ENCODE results near the gene CDKAL1. TPM values are rescaled to one million over a fixed set of nuclear protein-coding genes. Genes with fewer than 3 reads are reported as not detected.
"Not testable (repeated sequence)": the region's sequence is repeated elsewhere in the genome, so short reads cannot be mapped to it uniquely, and the experiment has no call there.

Gene CDKAL1
- total and polyA plus RNA-seq, 11 donors, result 3.2 to 14.3 (median 9.3) TPM

- H3K27ac ChIP-seq, result no peak overlapping the region
- no peaks in the 10 kb centered on the region for H3K9me3 ChIP-seq
- no peaks in the 10 kb centered on the region for H3K27me3 ChIP-seq
- TF ChIP-seq POLR2A (IDR thresholded peaks at IDR 0.05), result no peak
- no peak for TF ChIP-seq CTCF (IDR thresholded peaks at IDR 0.05)
- peaks cover 0 to 22% (median 0%) of the 10 kb centered on the region in 9 donors for H3K36me3 ChIP-seq
- ATAC-seq, result no peak
- no peak for DNase-seq
- intact Hi-C loops (cut with DNase I), result no loop called here
- 93 to 98% (median 95%) methylated on average over 4 of the region's 4 CpGs for WGBS, 4 donors
- H3K4me1 ChIP-seq, result no peaks in the 10 kb centered on the region
- H3K4me3 ChIP-seq, result no peak overlapping the region
Observed at GRCh38 chr6:20582586-20583443, 48.6 kb downstream of the CDKAL1 start.

GRCh38 chr6:20583444-20583800, 49.2 kb downstream of the CDKAL1 start:
- Histone ChIP-seq H3K4me3 (no peak overlapping the region), H3K9me3 (no peaks in the 10 kb centered on the region), H3K36me3 (peaks cover 0 to 20% (median 0%) of the 10 kb centered on the region in 9 donors), H3K27ac (no peak overlapping the region), H3K4me1 (no peaks in the 10 kb centered on the region), H3K27me3 (no peaks in the 10 kb centered on the region)
- TF ChIP-seq POLR2A (IDR thresholded peaks at IDR 0.05) (no peak), CTCF (IDR thresholded peaks at IDR 0.05) (no peak)
- DNase-seq (no peak), ATAC-seq (no peak)
- WGBS, 4 donors, result 54 to 68% (median 57%) methylated on average over 3 of the region's 3 CpGs
- intact Hi-C loops (cut with DNase I), result no loop called here

DNA sequence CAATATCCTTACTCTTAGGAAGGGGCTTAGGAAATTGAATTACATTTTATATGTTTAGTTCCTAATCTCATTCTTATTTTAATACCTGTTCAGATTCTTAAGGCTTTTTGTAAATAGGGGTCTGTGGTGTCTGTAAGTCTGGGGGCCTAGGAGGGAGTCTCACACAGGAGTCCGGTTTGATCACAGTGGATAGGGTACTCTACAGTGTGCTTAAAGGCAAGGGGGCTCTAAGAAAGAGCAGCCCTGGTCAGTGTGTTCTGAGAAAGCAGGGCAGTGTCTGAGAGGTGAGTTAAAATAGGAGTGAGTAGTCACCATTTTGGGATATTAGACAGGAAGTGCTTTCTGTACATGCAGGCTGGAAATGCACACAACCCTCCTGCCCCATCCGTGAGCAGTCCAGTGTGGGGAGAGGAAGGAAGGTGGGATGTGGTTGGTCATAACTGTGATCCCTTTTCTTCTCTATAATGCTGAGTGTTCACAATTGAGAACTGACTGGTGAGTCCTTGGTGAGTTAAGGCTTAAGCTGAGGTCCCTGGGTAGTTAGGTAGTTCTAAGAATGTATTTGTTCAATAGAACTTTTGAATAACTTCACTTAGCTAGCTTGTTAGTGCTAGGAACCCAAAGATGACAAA, 50.0 kb downstream of the CDKAL1 start:
- H3K27me3 ChIP-seq, result no peaks in the 10 kb centered on the region
- no peak overlapping the region for H3K4me3 ChIP-seq
- ATAC-seq (no peak), DNase-seq (no peak)
- WGBS, 4 donors, result 79 to 86% (median 81%) methylated on average over 2 of the region's 2 CpGs
- TF ChIP-seq POLR2A (IDR thresholded peaks at IDR 0.05), result no peak
- H3K9me3 ChIP-seq, result no peaks in the 10 kb centered on the region
- H3K4me1 ChIP-seq, result peaks cover 0 to 5% (median 0%) of the 10 kb centered on the region in 12 donors
- no peak overlapping the region for H3K27ac ChIP-seq
- intact Hi-C loops (cut with DNase I), result no loop called here
- peaks cover 0 to 14% (median 0%) of the 10 kb centered on the region in 9 donors for H3K36me3 ChIP-seq

DNA sequence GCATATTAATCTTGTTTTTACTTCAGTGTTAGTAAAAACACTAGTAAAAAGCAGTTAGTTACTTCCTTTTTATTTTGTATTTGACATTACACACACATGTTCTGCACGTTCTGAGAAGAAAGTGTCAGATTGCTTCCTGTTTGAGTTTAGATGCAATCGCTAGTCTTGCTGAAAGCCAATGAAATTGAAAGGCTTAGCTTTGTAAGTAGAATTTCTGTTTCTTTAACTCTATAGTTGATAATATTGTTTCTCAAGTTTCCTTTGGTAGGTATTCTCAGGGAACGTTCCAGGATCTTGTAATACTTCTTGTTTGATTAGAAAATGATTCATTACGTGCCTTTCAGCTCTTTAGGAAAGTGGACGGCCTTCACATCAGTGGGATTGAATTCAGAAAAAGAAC, 55.0 kb downstream of the CDKAL1 start:
- ATAC-seq (no peak), DNase-seq (no peak)
- Histone ChIP-seq H3K27me3 (no peaks in the 10 kb centered on the region), H3K9me3 (peaks cover 0 to 18% (median 0%) of the 10 kb centered on the region in 12 donors), H3K4me1 (peaks cover 0 to 11% (median 0%) of the 10 kb centered on the region in 12 donors), H3K27ac (no peak overlapping the region), H3K4me3 (no peak overlapping the region), H3K36me3 (peaks cover 0 to 4% (median 0%) of the 10 kb centered on the region in 9 donors)
- TF ChIP-seq CTCF (IDR thresholded peaks at IDR 0.05) (no peak), POLR2A (IDR thresholded peaks at IDR 0.05) (no peak)
- 54 to 67% (median 58%) methylated on average over 5 of the region's 5 CpGs for WGBS, 4 donors
- intact Hi-C loops (cut with DNase I), result no loop called here

GRCh38 chr6:20590476-20590875, 56.2 kb downstream of the CDKAL1 start:
- WGBS, 4 donors, result 96 to 98% (median 96%) methylated on average over 3 of the region's 3 CpGs
- H3K27me3 ChIP-seq; ATAC-seq; H3K4me3 ChIP-seq; intact Hi-C loops (cut with DNase I); DNase-seq; H3K36me3 ChIP-seq; H3K27ac ChIP-seq: not testable (repeated sequence)
- Histone ChIP-seq H3K4me1 (peaks cover 0 to 11% (median 0%) of the 10 kb centered on the region in 12 donors), H3K9me3 (peaks cover 0 to 31% (median 0%) of the 10 kb centered on the region in 12 donors)

GRCh38 chr6:20594299-20594853, 60.1 kb downstream of the CDKAL1 start:
- H3K27ac ChIP-seq; H3K4me1 ChIP-seq; intact Hi-C loops (cut with DNase I); ATAC-seq; H3K27me3 ChIP-seq; H3K4me3 ChIP-seq; DNase-seq: not testable (repeated sequence)
- Histone ChIP-seq H3K9me3 (peaks cover 0 to 38% (median 0%) of the 10 kb centered on the region in 12 donors), H3K36me3 (peaks cover 0 to 28% (median 10%) of the 10 kb centered on the region in 9 donors)
- 83 to 100% (median 90%) methylated on average over 6 to 7 of the region's 7 CpGs for WGBS, 4 donors
